GM19467 (cell line): ENCODE measurements around the gene ZNF827.

ENCODE experiments used
- ATAC-seq: cut with Tn5 transposase; IDR thresholded peaks from one replicate; pipeline ENCODE4 v1.9.1; 2021; ENCODE audit warnings: mild to moderate bottlenecking, moderate library complexity; ENCODE audit not compliant: unreplicated experiment

Gene ZNF827

GRCh38 chr4:145938618-145939440, at the start of gene ZNF827:
ZNF827 (minus strand) TSS chr4:145938823; CDS start chr4:145938407, 416 bp downstream.
- ATAC-seq: peak; percentile 25

- no peak for ATAC-seq
Measured at GRCh38 chr4:145984563-145984962, 45.9 kb upstream of the ZNF827 start.

- ATAC-seq: no peak
Measured at GRCh38 chr4:145982791-145983190, 44.2 kb upstream of the ZNF827 start.

GRCh38 chr4:145979160-145979559, 40.5 kb upstream of the ZNF827 start:
- ATAC-seq: no peak

GRCh38 chr4:145976680-145977079, 38.1 kb upstream of the ZNF827 start:
- ATAC-seq: no peak

- ATAC-seq: no peak
Measured at GRCh38 chr4:145960012-145960411, 21.4 kb upstream of the ZNF827 start.

- no peak for ATAC-seq
Measured at GRCh38 chr4:145957302-145957701, 18.7 kb upstream of the ZNF827 start.

- ATAC-seq: peak; percentile 55
Measured at GRCh38 chr4:145956288-145956890, 17.8 kb upstream of the ZNF827 start.

GRCh38 chr4:145954924-145955339, 16.3 kb upstream of the ZNF827 start:
- ATAC-seq: no peak

- ATAC-seq: no peak
Measured at GRCh38 chr4:145951931-145952330, 13.3 kb upstream of the ZNF827 start.

GRCh38 chr4:145945431-145946155, 7.0 kb upstream of the ZNF827 start:
- no peak for ATAC-seq

- no peak for ATAC-seq
Measured at GRCh38 chr4:145944886-145945285, 6.3 kb upstream of the ZNF827 start.

GRCh38 chr4:145939856-145940255, 1.2 kb upstream of the ZNF827 start:
- no peak for ATAC-seq

GRCh38 chr4:145939441-145939750, 773 bp upstream of the ZNF827 start:
- no peak for ATAC-seq

GRCh38 chr4:145937971-145938611, 532 bp downstream of the ZNF827 start:
- ATAC-seq: no peak

- ATAC-seq: peak; percentile 25
Measured at GRCh38 chr4:145936997-145937901, 1.4 kb downstream of the ZNF827 start.

- peak; percentile 46 for ATAC-seq
Measured at GRCh38 chr4:145936142-145936996, 2.3 kb downstream of the ZNF827 start.

GRCh38 chr4:145935253-145936141, 3.1 kb downstream of the ZNF827 start:
- ATAC-seq: peak; percentile 20
